Small intestine (tissue), 7 donors: ENCODE data around the gene KRTAP3-1. TPM values are rescaled to one million over a fixed set of nuclear protein-coding genes. Genes with fewer than 3 reads are reported as not detected.
"Not testable (repeated sequence)": the region's sequence is repeated elsewhere in the genome, so short reads cannot be mapped to it uniquely, and the experiment has no call there.

Source experiments
- DNase-seq, 2 donors: peaks; one replicate each; pipeline versions ENCODE4 v3.0.0 to v3.0.0-alpha.2; 2013
- FAIRE-seq: peaks from 2 replicates; lab custom pipeline; 2012; peaks lifted over from hg19 to GRCh38; lab: Jason Lieb, UNC
- H3K27ac ChIP-seq, 3 donors: one replicate each; pipeline ENCODE4 v1.5.1; 2013; ENCODE audit warnings: low read length in 2 of 3, mild to moderate bottlenecking in 2 of 3, control low read depth in 1 of 3, inconsistent platforms in 1 of 3, low read depth in 1 of 3, moderate library complexity in 1 of 3
- H3K27me3 ChIP-seq, 3 donors: one replicate each; pipeline ENCODE4 v1.6.1; 2013; ENCODE audit warnings: low read length in 3 of 3, inconsistent platforms in 1 of 3; ENCODE audit not compliant: control insufficient read depth in 3 of 3, insufficient read depth in 3 of 3
- H3K36me3 ChIP-seq, 3 donors: one replicate each; pipeline ENCODE4 v1.6.1; 2013; ENCODE audit warnings: low read length in 3 of 3, inconsistent platforms in 1 of 3, low read depth in 1 of 3, mild to moderate bottlenecking in 1 of 3, moderate library complexity in 1 of 3; ENCODE audit not compliant: control insufficient read depth in 3 of 3, insufficient read depth in 2 of 3
- H3K4me1 ChIP-seq, 3 donors: one replicate each; pipeline ENCODE4 v1.6.1; 2013; ENCODE audit warnings: low read length in 2 of 3, inconsistent platforms in 1 of 3, low read depth in 1 of 3, mild to moderate bottlenecking in 1 of 3, moderate library complexity in 1 of 3; ENCODE audit not compliant: control insufficient read depth in 3 of 3, insufficient read depth in 2 of 3
- H3K4me3 ChIP-seq, 3 donors: one replicate each; pipeline ENCODE4 v1.5.1; 2013; ENCODE audit warnings: low read length in 3 of 3, control low read depth in 1 of 3, inconsistent platforms in 1 of 3, low read depth in 1 of 3, mild to moderate bottlenecking in 1 of 3, moderate library complexity in 1 of 3
- H3K9me3 ChIP-seq, 2 donors: one replicate each; pipeline ENCODE4 v1.6.1; 2013; ENCODE audit warnings: low read depth in 1 of 2, low read length in 1 of 2; ENCODE audit not compliant: control insufficient read depth in 2 of 2, insufficient read depth in 1 of 2
- WGBS, 3 donors: extraction: QIAGEN DNeasy Blood & Tissue Kit; methylation state at CpG; one replicate each; pipeline ENCODE4 v1.1.7; 2013; 5-methylcytosine and 5-hydroxymethylcytosine counted together
- polyA plus RNA-seq, 4 donors: library from polyadenylated mRNA; stranded (reverse) in 3 of 4; unstranded in 1 of 4; fragments of 200-250 nt in 3 of 4; fragments of 120-200 nt in 1 of 4; gene quantifications; one replicate each; pipeline versions ENCODE4 v1.2.1 to v1.2.3, GENCODE V29; 2013
- donor health status: healthy with polysubstance abuse.
- donor health status: control.
- donor health status: control.
- donor health status: Bipolar disorder and iron deficiency.
- donor health status: healthy.

Gene KRTAP3-1
- polyA plus RNA-seq, 4 donors = not detected

DNA sequence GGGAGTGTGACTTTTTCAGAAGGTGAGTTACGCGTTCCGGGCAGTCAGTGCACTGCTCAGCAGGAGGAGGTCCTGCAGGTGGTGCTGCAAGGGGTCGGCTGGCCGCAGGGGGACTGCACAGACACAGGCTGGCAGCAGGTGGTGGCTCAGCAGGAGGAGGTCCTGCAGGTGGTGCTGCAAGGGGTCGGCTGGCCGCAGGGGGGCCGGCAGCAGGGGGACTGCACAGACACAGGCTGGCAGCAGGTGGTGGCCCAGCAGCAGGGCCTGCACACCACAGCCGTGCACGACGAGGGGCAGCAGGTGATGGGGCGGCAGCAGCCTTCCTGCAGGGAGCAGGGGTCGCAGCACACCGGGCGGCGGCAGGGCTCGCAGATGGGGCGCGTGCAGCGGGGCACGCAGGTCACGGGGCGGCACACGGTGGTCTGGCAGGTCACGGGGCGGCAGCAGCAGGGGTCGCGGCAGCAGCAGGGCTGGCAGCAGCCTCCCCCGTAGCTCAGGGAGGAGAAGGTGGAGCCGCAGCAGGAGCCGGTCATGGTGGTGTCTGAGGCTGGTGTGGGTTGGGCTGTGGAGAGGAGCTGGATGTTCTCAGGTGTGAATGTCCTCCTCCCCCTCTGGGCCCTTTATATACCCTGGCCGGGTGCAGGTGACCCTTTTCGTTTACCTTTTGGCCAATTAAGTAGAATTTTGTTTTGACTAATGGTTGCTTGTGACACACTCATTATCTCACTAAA lies 38.0 kb upstream of the KRTAP3-1 start, which contains the start of gene KRTAP2-1:
Gene KRTAP2-1, minus strand, starts transcription at position 582 of the 731 bp plus-strand sequence. Its CDS starts 49 bp downstream, at position 533.
- FAIRE-seq, H3K4me1 ChIP-seq, H3K27ac ChIP-seq, H3K36me3 ChIP-seq, DNase-seq, H3K4me3 ChIP-seq, H3K9me3 ChIP-seq: not testable (repeated sequence)
- WGBS, 3 donors = 51 to 66% (median 52%) methylated on average over 7 to 10 of the region's 33 CpGs
- H3K27me3 ChIP-seq = peaks cover 0 to 10% (median 9%) of the 10 kb centered on the region in 3 donors

GRCh38 chr17:41042953-41043352 lies 34.0 kb upstream of the KRTAP3-1 start:
- Histone ChIP-seq H3K27ac (no peak overlapping the region), H3K9me3 (no peaks in the 10 kb centered on the region), H3K4me1 (no peaks in the 10 kb centered on the region), H3K36me3 (no peaks in the 10 kb centered on the region), H3K27me3 (peaks cover 0 to 7% (median 2%) of the 10 kb centered on the region in 3 donors), H3K4me3 (no peak overlapping the region)
- FAIRE-seq = no peak
- DNase-seq = no peak
- WGBS, 3 donors = 98 to 100% (median 100%) methylated on average over 1 of the region's 1 CpG

GRCh38 chr17:41040783-41041571 lies 32.0 kb upstream of the KRTAP3-1 start, which contains the start of gene KRTAP1-1:
KRTAP1-1 (minus strand) TSS chr17:41041450; CDS start chr17:41041397, 53 bp downstream.
- H3K4me1 ChIP-seq, H3K9me3 ChIP-seq, H3K4me3 ChIP-seq, FAIRE-seq, DNase-seq, H3K27me3 ChIP-seq, H3K36me3 ChIP-seq, H3K27ac ChIP-seq: not testable (repeated sequence)
- WGBS, 3 donors = 69 to 78% (median 74%) methylated on average over 13 to 14 of the region's 14 CpGs

DNA sequence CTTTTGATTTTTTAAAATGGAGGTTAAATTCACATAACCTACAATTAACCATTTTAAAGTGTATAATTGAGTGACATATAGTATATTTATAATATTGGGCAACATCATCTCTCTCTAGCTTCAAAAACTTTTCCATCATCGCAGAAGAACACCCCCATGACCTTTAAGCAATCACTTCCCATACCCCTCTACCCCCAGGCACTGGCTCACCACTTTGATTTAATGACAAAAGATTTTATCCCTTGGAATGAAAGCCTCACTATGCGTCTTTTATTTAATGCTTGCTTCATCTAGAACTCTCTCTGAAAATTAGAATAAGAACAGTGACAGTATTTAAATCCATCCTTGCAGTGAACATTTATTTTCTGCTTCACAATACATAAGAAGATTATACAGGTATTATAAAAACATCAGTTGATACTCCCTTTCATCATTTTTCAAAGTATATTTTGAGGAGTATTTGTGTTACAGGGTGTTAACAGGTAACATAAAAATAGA lies 29.0 kb upstream of the KRTAP3-1 start:
- no peak overlapping the region for H3K4me3 ChIP-seq
- 86 to 89% (median 87%) methylated on average over 2 of the region's 2 CpGs for WGBS, 3 donors
- H3K27me3 ChIP-seq = peaks cover 0 to 3% (median 0%) of the 10 kb centered on the region in 3 donors
- no peaks in the 10 kb centered on the region for H3K4me1 ChIP-seq
- H3K36me3 ChIP-seq = no peaks in the 10 kb centered on the region
- no peak for FAIRE-seq
- H3K9me3 ChIP-seq = no peaks in the 10 kb centered on the region
- DNase-seq = no peak
- H3K27ac ChIP-seq = no peak overlapping the region

DNA sequence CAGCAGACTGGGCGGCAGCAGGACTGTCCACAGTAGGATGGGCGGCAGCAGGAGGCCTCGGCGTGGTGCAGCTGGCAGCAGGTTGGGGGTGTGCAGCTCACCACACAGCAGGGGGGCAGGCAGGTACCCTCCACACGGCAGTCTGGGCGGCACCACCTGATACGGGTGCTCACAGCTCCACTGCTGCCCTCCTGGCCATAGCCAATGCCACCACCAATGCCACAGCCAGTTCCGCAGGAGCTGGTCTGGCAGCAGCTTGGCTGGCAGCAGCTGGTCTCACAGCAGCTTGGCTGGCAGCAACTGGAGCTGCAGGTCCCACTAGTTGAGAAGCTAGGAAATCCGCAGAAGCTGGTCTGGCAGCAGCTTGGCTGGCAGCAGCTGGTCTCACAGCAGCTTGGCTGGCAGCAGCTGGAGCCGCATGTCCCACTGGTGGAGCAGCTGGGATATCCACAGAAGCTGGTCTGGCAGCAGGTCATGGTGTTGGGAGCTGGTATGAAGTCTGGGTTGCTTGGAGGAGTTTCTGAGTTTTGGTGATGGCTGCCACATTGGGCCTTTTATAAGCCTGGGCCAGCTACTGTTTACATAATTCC lies 25.5 kb upstream of the KRTAP3-1 start, which contains the start of gene KRTAP1-3:
Gene KRTAP1-3, minus strand, starts transcription at position 529 of the 590 bp plus-strand sequence. Its CDS starts 53 bp downstream, at position 476.
- not testable (repeated sequence) for H3K27ac ChIP-seq, H3K4me3 ChIP-seq, H3K9me3 ChIP-seq, DNase-seq, H3K4me1 ChIP-seq, H3K27me3 ChIP-seq, H3K36me3 ChIP-seq, FAIRE-seq
- 80 to 88% (median 84%) methylated on average over 8 to 10 of the region's 10 CpGs for WGBS, 3 donors

DNA sequence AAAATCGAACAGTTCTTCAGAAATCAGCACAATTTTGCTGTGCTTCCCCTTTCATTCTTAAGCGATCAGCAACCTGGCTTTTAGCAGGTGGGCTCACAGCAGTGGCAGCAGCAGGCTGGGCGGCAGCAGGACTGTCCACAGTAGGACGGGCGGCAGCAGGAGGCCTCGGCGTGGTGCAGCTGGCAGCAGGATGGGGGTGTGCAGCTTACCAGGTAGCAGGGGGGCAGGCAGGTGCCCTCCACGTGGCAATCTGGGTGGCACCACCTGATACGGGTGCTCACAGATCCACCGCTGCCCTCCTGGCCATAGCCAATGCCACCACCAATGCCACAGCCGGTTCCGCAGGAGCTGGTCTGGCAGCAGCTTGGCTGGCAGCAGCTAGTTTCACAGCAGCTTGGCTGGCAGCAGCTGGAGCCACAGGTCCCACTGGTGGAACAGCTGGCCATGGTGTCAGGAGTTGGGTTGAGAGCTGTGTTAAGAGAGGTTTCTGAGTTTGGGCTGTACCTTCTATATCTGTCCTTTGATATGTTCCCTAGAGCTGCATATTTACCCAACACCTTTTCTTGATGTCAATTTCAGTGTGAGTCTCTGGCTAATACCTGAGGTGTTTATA lies 20.8 kb upstream of the KRTAP3-1 start, which contains the start of gene KRTAP1-4:
Gene KRTAP1-4, minus strand, starts transcription at position 563 of the 613 bp plus-strand sequence. Its CDS starts 117 bp downstream, at position 446.
- no peaks in the 10 kb centered on the region for H3K36me3 ChIP-seq

DNA sequence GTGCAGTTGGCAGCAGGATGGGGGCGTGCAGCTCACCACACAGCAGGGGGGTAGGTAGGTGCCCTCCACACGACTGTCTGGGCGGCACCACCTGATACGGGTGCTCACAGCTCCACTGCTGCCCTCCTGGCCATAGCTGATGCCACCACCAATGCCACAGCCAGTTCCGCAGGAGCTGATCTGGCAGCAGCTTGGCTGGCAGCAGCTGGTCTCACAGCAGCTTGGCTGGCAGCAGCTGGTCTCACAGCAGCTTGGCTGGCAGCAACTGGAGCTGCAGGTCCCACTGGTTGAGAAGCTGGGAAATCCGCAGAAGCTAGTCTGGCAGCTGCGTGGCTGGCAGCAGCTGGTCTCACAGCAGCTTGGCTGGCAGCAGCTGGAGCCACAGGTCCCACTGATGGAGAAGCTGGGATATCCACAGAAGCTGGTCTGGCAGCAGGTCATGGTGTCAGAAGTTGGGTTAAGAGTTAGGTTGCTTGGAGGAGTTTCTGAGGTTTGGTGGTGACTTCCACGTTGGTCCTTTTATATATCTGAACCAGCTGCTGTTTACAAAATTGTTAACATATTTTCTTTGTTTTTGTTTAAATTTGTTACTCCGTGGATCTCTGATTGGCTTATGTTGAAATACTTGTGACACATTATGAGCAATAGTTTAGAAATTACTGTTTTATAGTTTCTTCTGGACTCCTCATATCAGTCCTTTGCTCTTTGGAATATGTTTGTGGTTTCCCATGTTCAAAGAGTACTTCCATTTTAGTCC lies 18.0 kb upstream of the KRTAP3-1 start, which contains the start of gene KRTAP1-5:
Gene KRTAP1-5, minus strand, starts transcription at position 494 of the 757 bp plus-strand sequence. Its CDS starts 53 bp downstream, at position 441.
- WGBS, 3 donors = 56 to 72% (median 71%) methylated on average over 9 of the region's 9 CpGs
- H3K27ac ChIP-seq = no peak within 1 kb of the TSS
- no peaks in the 10 kb centered on the region for H3K9me3 ChIP-seq
- H3K4me1 ChIP-seq = no peaks in the 10 kb centered on the region
- H3K4me3 ChIP-seq = no peak within 1 kb of the TSS
- no peaks in the 10 kb centered on the region for H3K27me3 ChIP-seq
- no peaks in the 10 kb centered on the region for H3K36me3 ChIP-seq
- FAIRE-seq = no peak
- no peak for DNase-seq

More for the DNA sequence above, 20.8 kb upstream of the KRTAP3-1 start, which contains the start of gene KRTAP1-4:
- Histone ChIP-seq H3K27ac (no peak within 1 kb of the TSS), H3K4me1 (no peaks in the 10 kb centered on the region), H3K9me3 (no peaks in the 10 kb centered on the region), H3K4me3 (no peak within 1 kb of the TSS), H3K27me3 (no peaks in the 10 kb centered on the region)
- FAIRE-seq (no peak), DNase-seq (no peak)
- 79 to 89% (median 84%) methylated on average over 10 to 12 of the region's 12 CpGs for WGBS, 3 donors
